Neural cell (in vitro differentiated cells): Measurements from ENCODE around the gene RPL7A. TPM values are rescaled to one million over a fixed set of nuclear protein-coding genes. Genes with fewer than 3 reads are reported as not detected.

ENCODE experiments used
- H2AFZ ChIP-seq: fragments of 200-600, 300-800 bp; sonication (generic), shearing (Covaris generic); 2 replicates; pipeline ENCODE4 v1.6.0; 2014; ENCODE audit warnings: low read depth, mild to moderate bottlenecking, antibody characterized with exemption, low read length, moderate library complexity
- H3F3A ChIP-seq: fragments of 200-600 bp; shearing (Covaris generic); 2 replicates; pipeline ENCODE4 v1.6.1; 2016; ENCODE audit warnings: mild to moderate bottlenecking, moderate library complexity, mixed read lengths, antibody characterized with exemption, low read length; ENCODE audit not compliant: insufficient read depth, poor library complexity, severe bottlenecking
- H3K27ac ChIP-seq: fragments of 200-600, 300-800 bp; sonication (generic), shearing (Covaris generic); 2 replicates; pipeline ENCODE4 v1.5.1; 2014; ENCODE audit warnings: mild to moderate bottlenecking, low read length, moderate library complexity
- H3K27me3 ChIP-seq: fragments of 300-800, 200-600 bp; sonication (generic), shearing (Covaris generic); 2 replicates; pipeline ENCODE4 v1.6.0; 2014; ENCODE audit warnings: mild to moderate bottlenecking, low read depth, low read length, moderate library complexity; ENCODE audit not compliant: insufficient read depth
- H3K36me3 ChIP-seq: fragments of 300-800, 200-600 bp; sonication (generic), shearing (Covaris generic); 2 replicates; pipeline ENCODE4 v1.5.1; 2014; ENCODE audit warnings: mild to moderate bottlenecking, antibody characterized with exemption, low read length, moderate library complexity; ENCODE audit not compliant: insufficient read depth
- H3K4me2 ChIP-seq: fragments of 300-800, 200-600 bp; sonication (generic), shearing (Covaris generic); 2 replicates; pipeline ENCODE4 v1.6.0; 2014; ENCODE audit warnings: mild to moderate bottlenecking, low read length
- H3K4me3 ChIP-seq: fragments of 300-800, 200-600 bp; sonication (generic), shearing (Covaris generic); 2 replicates; pipeline ENCODE4 v1.5.1; 2014; ENCODE audit warnings: mild to moderate bottlenecking, low read length, moderate library complexity
- H3K79me2 ChIP-seq: fragments of 200-600 bp; shearing (Covaris generic); replicated peaks from 2 replicates; pipeline ENCODE4 v1.6.0; 2014; ENCODE audit warnings: mild to moderate bottlenecking, low read length, moderate library complexity; ENCODE audit not compliant: insufficient read depth
- H3K9ac ChIP-seq: fragments of 300-800, 200-600 bp; sonication (generic), shearing (Covaris generic); 2 replicates; pipeline ENCODE4 v1.6.1; 2016; ENCODE audit warnings: mild to moderate bottlenecking, low read length, mixed read lengths
- H3K9me2 ChIP-seq: fragments of 200-600 bp; shearing (Covaris generic); 2 replicates; pipeline ENCODE4 v1.6.1; 2016; ENCODE audit warnings: mild to moderate bottlenecking, low read length, mixed read lengths; ENCODE audit not compliant: insufficient read depth
- H3K9me3 ChIP-seq: fragments of 200-600, 300-800 bp; sonication (generic), shearing (Covaris generic); 2 replicates; pipeline ENCODE4 v1.6.1; 2016; ENCODE audit warnings: mild to moderate bottlenecking, mixed run types, low read length, moderate library complexity, mixed read lengths
- H4K20me1 ChIP-seq: fragments of 200-600 bp; shearing (Covaris generic); 2 replicates; pipeline ENCODE4 v1.6.1; 2016; ENCODE audit warnings: mild to moderate bottlenecking, mixed run types; ENCODE audit not compliant: insufficient read depth
- CTCF ChIP-seq: fragments of 450-650 bp; IDR thresholded peaks from 2 replicates; pipeline ENCODE4 v1.5.1; 2014; ENCODE audit warnings: antibody characterized with exemption, mild to moderate bottlenecking, moderate library complexity; ENCODE audit not compliant: poor library complexity, severe bottlenecking
- EP300 ChIP-seq: fragments of 450-650 bp; conservative IDR thresholded peaks from 2 replicates; pipeline ENCODE4 v1.6.1; 2014; ENCODE audit warnings: antibody characterized with exemption, mild to moderate bottlenecking, moderate library complexity; ENCODE audit not compliant: poor library complexity, severe bottlenecking
- EZH2 ChIP-seq: fragments of 200-600, 300-800 bp; shearing (Covaris generic), sonication (generic); IDR thresholded peaks from 2 replicates; pipeline ENCODE4 v1.6.1; 2014; ENCODE audit warnings: antibody characterized with exemption, low read length, borderline replicate concordance, mild to moderate bottlenecking; ENCODE audit not compliant: insufficient read depth, poor library complexity, severe bottlenecking
- MXI1 ChIP-seq: fragments of 450-650 bp; conservative IDR thresholded peaks from 2 replicates; pipeline ENCODE4 v1.6.1; 2014; ENCODE audit warnings: antibody characterized with exemption, mild to moderate bottlenecking; ENCODE audit not compliant: poor library complexity, severe bottlenecking
- REST ChIP-seq: IDR thresholded peaks from 2 replicates; pipeline ENCODE4 v1.6.1; 2012; ENCODE audit warnings: borderline replicate concordance
- SMC3 ChIP-seq: fragments of 450-650 bp; conservative IDR thresholded peaks from 2 replicates; pipeline ENCODE4 v1.6.1; 2014; ENCODE audit warnings: antibody characterized with exemption, mild to moderate bottlenecking, moderate library complexity; ENCODE audit not compliant: poor library complexity
- TAF1 ChIP-seq: IDR thresholded peaks from 2 replicates; pipeline ENCODE4 v1.6.1; 2012; ENCODE audit warnings: low read depth
- polyA plus RNA-seq: library from polyadenylated mRNA; depleted of rRNA; stranded (reverse); fragments of >200 nt; gene quantifications from 2 replicates; pipeline ENCODE4 v1.2.3, GENCODE V29; 2014

RPL7A gene
- polyA plus RNA-seq, 1 donor from 2014 or later, result 1,987 TPM

GRCh38 chr9:133331221-133331620 lies 16.8 kb upstream of the RPL7A start:
- peaks cover 14% of the 10 kb centered on the region for H3K79me2 ChIP-seq
- no peaks in the 10 kb centered on the region for H3K36me3 ChIP-seq
- no peaks in the 10 kb centered on the region for H3K27me3 ChIP-seq
- H3K9ac ChIP-seq, result no peak overlapping the region
- H3F3A ChIP-seq, result no peaks in the 10 kb centered on the region
- no peak overlapping the region for H2AFZ ChIP-seq
- H3K9me3 ChIP-seq, result no peaks in the 10 kb centered on the region
- H4K20me1 ChIP-seq, result no peaks in the 10 kb centered on the region
- TF ChIP-seq MXI1 (no peak), REST (no peak), SMC3 (no peak), EP300 (no peak), EZH2 (no peak), CTCF (no peak)
- no peak overlapping the region for H3K27ac ChIP-seq
- no peak overlapping the region for H3K4me3 ChIP-seq
- no peaks in the 10 kb centered on the region for H3K9me2 ChIP-seq
- H3K4me2 ChIP-seq, result no peak overlapping the region

GRCh38 chr9:133331641-133332380 lies 16.2 kb upstream of the RPL7A start:
- H3K36me3 ChIP-seq, result no peaks in the 10 kb centered on the region
- no peaks in the 10 kb centered on the region for H3K27me3 ChIP-seq
- no peaks in the 10 kb centered on the region for H3K9me2 ChIP-seq
- no peaks in the 10 kb centered on the region for H3K9me3 ChIP-seq
- H2AFZ ChIP-seq, result no peak overlapping the region
- no peak overlapping the region for H3K9ac ChIP-seq
- no peak for TF ChIP-seq REST
- TF ChIP-seq TAF1, result no peak
- TF ChIP-seq SMC3, result no peak
- H3K79me2 ChIP-seq, result peaks cover 14% of the 10 kb centered on the region
- no peak overlapping the region for H3K27ac ChIP-seq
- H4K20me1 ChIP-seq, result no peaks in the 10 kb centered on the region
- no peak overlapping the region for H3K4me3 ChIP-seq
- H3K4me2 ChIP-seq, result no peak overlapping the region
- no peaks in the 10 kb centered on the region for H3F3A ChIP-seq
